GM12878 (cell line): ENCODE data around the gene RAB8A. TPM values are rescaled to one million over a fixed set of nuclear protein-coding genes. Genes with fewer than 3 reads are reported as not detected.

ENCODE experiments used
- ATAC-seq: fragments of 200-7000 bp; cut with Tn5 transposase; 3 replicates; pipeline ENCODE4 v1.9.1; 2020; ENCODE audit warnings: mild to moderate bottlenecking, moderate library complexity
- BruUV-seq: library from RNA; stranded (reverse); fragments of 400-500 nt; replicated peaks from 2 replicates; lab custom pipeline; 2021; lab: Mats Ljungman, UMichigan
- CTCF ChIA-PET: fragments of 300-600 bp; sonication (Branson Sonifier 250); formaldehyde crosslinking; extraction: SDS; loops from one replicate; lab custom pipeline; 2021; ENCODE audit warnings: inconsistent platforms; lab: Yijun Ruan, JAX
- POLR2A ChIA-PET: fragments of 350-600 bp; formaldehyde crosslinking; extraction: SDS; loops from one replicate; lab custom pipeline; 2021; ENCODE audit warnings: inconsistent platforms; lab: Charles Lee
- RAD21 ChIA-PET: fragments of 300-600 bp; sonication (Branson Sonifier 250); formaldehyde crosslinking; loops from one replicate; lab custom pipeline; 2023; ENCODE audit warnings: antibody characterized with exemption; ENCODE audit not compliant: unreplicated experiment; lab: Charles Lee
- SMC1A ChIA-PET: fragments of 300-600 bp; sonication (Branson Sonifier 250); formaldehyde crosslinking; loops from one replicate; lab custom pipeline; 2023; ENCODE audit not compliant: unreplicated experiment, uncharacterized antibody; lab: Charles Lee
- DNase-seq: peaks from one replicate; pipeline ENCODE4 v3.0.0-alpha.2; 2011; ENCODE audit warnings: low read depth, low spot score
- FAIRE-seq: peaks from 3 replicates; lab custom pipeline; 2011; peaks lifted over from hg19 to GRCh38; lab: Jason Lieb, UNC
- H2AFZ ChIP-seq: 2 replicates; pipeline ENCODE4 v1.6.0; 2011; ENCODE audit warnings: low read depth, low read length, control low read depth; ENCODE audit not compliant: control insufficient read depth
- H3K27ac ChIP-seq: 2 replicates; pipeline ENCODE4 v1.5.1; 2011; ENCODE audit warnings: control low read depth; ENCODE audit not compliant: control insufficient read depth, insufficient read depth
- H3K27me3 ChIP-seq, 2 experiments: replicated peaks in 1 of 2; 2 replicates each; pipeline versions ENCODE4 v1.6.0 to v1.6.1; 2011; ENCODE audit warnings: low read length in 1 of 2; ENCODE audit not compliant: control insufficient read depth in 2 of 2, insufficient read depth in 2 of 2
- H3K36me3 ChIP-seq, 2 experiments: 2 replicates each; pipeline ENCODE4 v1.5.1; 2011; ENCODE audit warnings: low read length in 1 of 2; ENCODE audit not compliant: control insufficient read depth in 2 of 2, insufficient read depth in 2 of 2
- H3K4me1 ChIP-seq: 2 replicates; pipeline ENCODE4 v1.6.1; 2011; ENCODE audit warnings: mild to moderate bottlenecking, low read length, moderate library complexity, mixed read lengths; ENCODE audit not compliant: control insufficient read depth, insufficient read depth
- H3K4me2 ChIP-seq: 2 replicates; pipeline ENCODE4 v1.6.0; 2011; ENCODE audit warnings: control low read depth; ENCODE audit not compliant: control insufficient read depth, insufficient read depth
- H3K4me3 ChIP-seq: fragments of 200-600 bp; sonication (generic); 2 replicates; pipeline ENCODE4 v1.5.1; 2016
- H3K79me2 ChIP-seq: 2 replicates; pipeline ENCODE4 v1.6.0; 2011; ENCODE audit warnings: low read length; ENCODE audit not compliant: control insufficient read depth, insufficient read depth
- H3K9ac ChIP-seq: 2 replicates; pipeline ENCODE4 v1.8.0; 2011; ENCODE audit warnings: low read length, control low read depth, mixed read lengths; ENCODE audit not compliant: control insufficient read depth, insufficient read depth
- H3K9me3 ChIP-seq: replicated peaks from 3 replicates; pipeline ENCODE4 v1.5.1; 2011; ENCODE audit warnings: mild to moderate bottlenecking, low read length; ENCODE audit not compliant: control insufficient read depth, insufficient read depth
- H4K20me1 ChIP-seq: 2 replicates; pipeline ENCODE4 v1.6.0; 2011; ENCODE audit not compliant: control insufficient read depth, insufficient read depth
- CBFB ChIP-seq: IDR thresholded peaks from 2 replicates; pipeline ENCODE4 v1.6.1; 2016; ENCODE audit warnings: antibody characterized with exemption, low read depth
- GABPA ChIP-seq: IDR thresholded peaks from 2 replicates; pipeline ENCODE4 v1.6.1; 2014; ENCODE audit warnings: antibody characterized with exemption, low read depth, mild to moderate bottlenecking, inconsistent platforms
- HDAC2 ChIP-seq: fragments of 200-600 bp; sonication (generic); IDR thresholded peaks from 2 replicates; pipeline ENCODE4 v1.6.1; 2017
- KLF5 ChIP-seq: fragments of 450-650 bp; IDR thresholded peaks from 2 replicates; pipeline ENCODE4 v1.6.1; 2014; ENCODE audit warnings: mild to moderate bottlenecking; ENCODE audit not compliant: partially characterized antibody
- MEF2A ChIP-seq: IDR thresholded peaks from 2 replicates; pipeline ENCODE4 v1.6.1; 2011; ENCODE audit warnings: low read depth, mild to moderate bottlenecking, low read length, moderate library complexity; ENCODE audit not compliant: insufficient read depth
- MXI1 ChIP-seq: fragments of 150-350 bp; IDR thresholded peaks from 2 replicates; pipeline ENCODE4 v1.6.1; 2011; ENCODE audit warnings: low read depth, mild to moderate bottlenecking, inconsistent platforms, low read length, improper control_type of control experiment
- POLR2AphosphoS5 ChIP-seq: IDR thresholded peaks from 2 replicates; pipeline ENCODE4 v1.6.1; 2011; ENCODE audit warnings: mild to moderate bottlenecking, low read length, inconsistent platforms
- RAD51 ChIP-seq: fragments of 450-650 bp; IDR thresholded peaks from 2 replicates; pipeline ENCODE4 v1.6.1; 2016; ENCODE audit warnings: moderate library complexity, mild to moderate bottlenecking, inconsistent platforms
- RB1 ChIP-seq: fragments of 450-650 bp; formaldehyde crosslinking; IDR thresholded peaks from 2 replicates; pipeline ENCODE4 v1.6.1; 2017; ENCODE audit warnings: mild to moderate bottlenecking, borderline replicate concordance
- SUPT20H ChIP-seq: IDR thresholded peaks from 2 replicates; pipeline ENCODE4 v1.6.1; 2011; ENCODE audit warnings: low read depth, mild to moderate bottlenecking, low read length, moderate library complexity, borderline replicate concordance; ENCODE audit not compliant: control insufficient read depth
- YBX1 ChIP-seq: fragments of 450-650 bp; IDR thresholded peaks from 2 replicates; pipeline ENCODE4 v1.6.1; 2016; ENCODE audit warnings: antibody characterized with exemption
- ZNF207 ChIP-seq: fragments of 450-650 bp; IDR thresholded peaks from 2 replicates; pipeline ENCODE4 v1.6.1; 2014; ENCODE audit warnings: antibody characterized with exemption, mild to moderate bottlenecking, borderline replicate concordance
- ZNF217 ChIP-seq: fragments of 450-650 bp; IDR thresholded peaks from 2 replicates; pipeline ENCODE4 v1.6.1; 2017; ENCODE audit warnings: antibody characterized with exemption, mild to moderate bottlenecking
- ZNF24 ChIP-seq: fragments of 450-650 bp; IDR thresholded peaks from 2 replicates; pipeline ENCODE4 v1.6.1; 2017; ENCODE audit warnings: antibody characterized with exemption, mild to moderate bottlenecking
- WGBS: methylation state at CpG from one replicate; pipeline ENCODE4 v1.1.6; 2016; ENCODE audit warnings: low lambda C conversion rate; ENCODE audit not compliant: insufficient replicate concordance, insufficient coverage; ENCODE audit errors: missing lambda C conversion rate; 5-methylcytosine and 5-hydroxymethylcytosine counted together
- in situ Hi-C: fragments of 300-500 bp; cut with MboI; formaldehyde crosslinking; loops from 9 replicates; pipeline ENCODE4 v1.14.3; 2018; ENCODE audit warnings: mixed read lengths
- intact Hi-C: fragments of 100-400 bp; cut with micrococcal nuclease; formaldehyde crosslinking; loops from one replicate; pipeline ENCODE4 v1.14.2; 2022; ENCODE audit not compliant: unreplicated experiment
- polyA plus RNA-seq, 11 experiments: library from polyadenylated mRNA; depleted of rRNA in 4 of 11; unstranded in 6 of 11; stranded (reverse) in 5 of 11; fragments of >200 nt; fragmentation: Nextera tagmentation in 4 of 11; fragmentation: Illumina TruSeq in 1 of 11; extraction: Ambion mirVana in 4 of 11; extraction: Trizol in 1 of 11; gene quantifications; 1 replicate in 1 of 11; 2 replicates in 10 of 11; pipeline versions ENCODE4 v1.2.1 to v1.2.3, GENCODE V29; 2011 to 2016; ENCODE audit warnings: inconsistent platforms in 2 of 11, missing spikeins in 2 of 11, low read depth in 1 of 11
- total RNA-seq, 4 experiments: library from RNA; depleted of rRNA in 3 of 4; stranded (reverse); fragments of >200 nt in 3 of 4; fragmentation: Illumina TruSeq in 1 of 4; extraction: Trizol in 1 of 4; gene quantifications; 2 replicates each; pipeline versions ENCODE4 v1.2.1 to v1.2.3, GENCODE V29; 2013 to 2021
- TF ChIP-seq, protein P1 (sequence below): fragments of 450-650 bp; IDR thresholded peaks from 2 replicates; pipeline ENCODE4 v1.6.1; 2017; ENCODE audit warnings: borderline replicate concordance
- TF ChIP-seq, protein P2 (sequence below): fragments of 450-650 bp; conservative IDR thresholded peaks from 2 replicates; pipeline ENCODE4 v1.6.1; 2017; ENCODE audit warnings: mild to moderate bottlenecking, moderate library complexity

RAB8A gene
- total and polyA plus RNA-seq, 10 of the 15 experiments (the other 5 are each of a cell fraction or from before 2014, with no cell fraction given): 23.9 to 314 (median 185) TPM

GRCh38 chr19:16111909-16112752 lies 442 bp downstream of the RAB8A start:
- Histone ChIP-seq H3K27me3 (no peaks in the 10 kb centered on the region), H3K9me3 (no peaks in the 10 kb centered on the region), H3K79me2 (peaks cover 54% of the 10 kb centered on the region), H3K27ac (peak overlapping the region; percentile 94), H4K20me1 (no peaks in the 10 kb centered on the region), H2AFZ (no peak overlapping the region; the same call in 1 of the 2 replicates), H3K4me2 (peak overlapping the region; percentile 88), H3K9ac (peak overlapping the region; percentile 97), H3K4me1 (peaks cover 35% of the 10 kb centered on the region), H3K4me3 (peak overlapping the region; percentile 100), H3K36me3 (peaks cover 0 to 4% of the 10 kb centered on the region in 2 experiments; a peak in 1 of 4 replicates)
- TSS peak; percentile 81 for BruUV-seq
- CTCF ChIA-PET: interaction anchor here (1.0 to 5.3 kb wide), 11 partner anchors 27 to 147 kb away, joined by 4 to 26 read pairs (median 10); partner anchors contain the start of genes FAM32A and HSH2D
- FAIRE-seq: no peak
- intact Hi-C loops: loop anchor here (2.0 to 10.0 kb wide), 4 partner anchors 25 to 333 kb away; no protein-coding TSS in a partner anchor
- POLR2A ChIA-PET: interaction anchor here (0.7 to 11.3 kb wide), 6 partner anchors 17 to 39 kb away, joined by 3 to 174 read pairs (median 4); partner anchors contain the start of gene HSH2D
- 1% methylated on average over 31 of the region's 37 CpGs for WGBS
- peak; percentile 0; the same call in 2 of the 3 replicates for ATAC-seq
- RAD21 ChIA-PET: interaction anchor here (0.6 to 2.0 kb wide), 7 partner anchors 32 to 73 kb away, joined by 3 to 14 read pairs (median 5); partner anchors contain the start of genes FAM32A and HSH2D
- SMC1A ChIA-PET: interaction anchor here (0.7 to 3.7 kb wide), 9 partner anchors 10 to 71 kb away, joined by 3 to 20 read pairs (median 7); partner anchors contain the start of gene HSH2D
- in situ Hi-C loops: no loop called here
- DNase-seq: no peak
- TF ChIP-seq MEF2A (no peak), GABPA (no peak), RB1 (no peak), POLR2AphosphoS5 (peak; percentile 87; the same call in 1 of the 2 replicates), MXI1 (0 out of 2 replicates have a peak, but pooled peaks have one; percentile 36), RAD51 (no peak), ZNF24 (no peak), SUPT20H (no peak), YBX1 (no peak), KLF5 (peak; percentile 9), HDAC2 (no peak), ZNF217 (peak; percentile 69; the same call in 1 of the 2 replicates), ZNF207 (no peak), CBFB (0 out of 2 replicates have a peak, but pooled peaks have one; percentile 10)
- TF ChIP-seq, protein P1, sequence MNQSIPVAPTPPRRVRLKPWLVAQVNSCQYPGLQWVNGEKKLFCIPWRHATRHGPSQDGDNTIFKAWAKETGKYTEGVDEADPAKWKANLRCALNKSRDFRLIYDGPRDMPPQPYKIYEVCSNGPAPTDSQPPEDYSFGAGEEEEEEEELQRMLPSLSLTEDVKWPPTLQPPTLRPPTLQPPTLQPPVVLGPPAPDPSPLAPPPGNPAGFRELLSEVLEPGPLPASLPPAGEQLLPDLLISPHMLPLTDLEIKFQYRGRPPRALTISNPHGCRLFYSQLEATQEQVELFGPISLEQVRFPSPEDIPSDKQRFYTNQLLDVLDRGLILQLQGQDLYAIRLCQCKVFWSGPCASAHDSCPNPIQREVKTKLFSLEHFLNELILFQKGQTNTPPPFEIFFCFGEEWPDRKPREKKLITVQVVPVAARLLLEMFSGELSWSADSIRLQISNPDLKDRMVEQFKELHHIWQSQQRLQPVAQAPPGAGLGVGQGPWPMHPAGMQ: no peak
- TF ChIP-seq, protein P2, sequence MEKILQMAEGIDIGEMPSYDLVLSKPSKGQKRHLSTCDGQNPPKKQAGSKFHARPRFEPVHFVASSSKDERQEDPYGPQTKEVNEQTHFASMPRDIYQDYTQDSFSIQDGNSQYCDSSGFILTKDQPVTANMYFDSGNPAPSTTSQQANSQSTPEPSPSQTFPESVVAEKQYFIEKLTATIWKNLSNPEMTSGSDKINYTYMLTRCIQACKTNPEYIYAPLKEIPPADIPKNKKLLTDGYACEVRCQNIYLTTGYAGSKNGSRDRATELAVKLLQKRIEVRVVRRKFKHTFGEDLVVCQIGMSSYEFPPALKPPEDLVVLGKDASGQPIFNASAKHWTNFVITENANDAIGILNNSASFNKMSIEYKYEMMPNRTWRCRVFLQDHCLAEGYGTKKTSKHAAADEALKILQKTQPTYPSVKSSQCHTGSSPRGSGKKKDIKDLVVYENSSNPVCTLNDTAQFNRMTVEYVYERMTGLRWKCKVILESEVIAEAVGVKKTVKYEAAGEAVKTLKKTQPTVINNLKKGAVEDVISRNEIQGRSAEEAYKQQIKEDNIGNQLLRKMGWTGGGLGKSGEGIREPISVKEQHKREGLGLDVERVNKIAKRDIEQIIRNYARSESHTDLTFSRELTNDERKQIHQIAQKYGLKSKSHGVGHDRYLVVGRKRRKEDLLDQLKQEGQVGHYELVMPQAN: peak; percentile 61; the same call in 1 of the 2 replicates
